Measurements from ENCODE around the gene EPAS1. TPM values are rescaled to one million over a fixed set of nuclear protein-coding genes. Genes with fewer than 3 reads are reported as not detected.

Gene EPAS1
- total and polyA plus RNA-seq, 9 of the 15 experiments (the other 6 are each of a cell fraction or from before 2014, with no cell fraction given): 0.25 to 11.2 (median 4.1) TPM

DNA sequence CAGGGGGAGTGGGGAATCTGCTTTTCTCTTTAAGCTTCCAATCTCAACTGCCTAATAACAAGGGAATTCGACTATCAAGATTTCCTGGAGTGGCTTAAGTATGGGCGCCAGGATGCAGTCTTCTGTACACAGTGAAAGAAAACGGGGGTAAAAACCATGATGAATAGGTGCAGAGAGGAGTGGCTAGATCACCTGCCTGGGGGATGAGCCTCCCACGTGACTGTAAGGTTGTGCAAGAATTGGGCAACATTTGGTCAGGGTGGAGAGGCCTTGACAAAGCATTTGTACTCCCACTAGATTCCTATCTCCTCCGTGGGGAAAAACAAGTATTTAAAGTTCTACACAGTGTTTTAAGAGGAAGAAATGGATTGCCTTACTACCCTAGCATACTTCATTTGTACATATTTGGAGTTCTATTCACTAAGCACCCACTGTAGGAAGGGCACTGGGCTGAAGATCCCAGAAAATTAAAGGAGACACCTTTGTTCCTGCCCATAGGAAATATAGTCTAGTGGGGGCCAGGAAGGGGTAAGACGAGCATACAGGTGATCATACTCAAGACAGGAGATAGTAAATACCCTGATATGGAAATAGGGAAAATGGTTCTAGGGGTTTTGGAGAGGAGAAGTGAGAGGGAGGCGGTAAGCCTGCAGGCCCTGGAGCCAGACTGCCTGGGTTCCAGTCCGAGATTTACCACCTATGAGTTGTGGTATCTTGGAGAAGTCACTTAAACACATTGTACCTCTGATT is 29.2 kb downstream of the EPAS1 start:
- Histone ChIP-seq H3K27me3 (ENCODE audit: control insufficient read depth in 2 of 2, insufficient read depth in 2 of 2, low read length in 2 of 2) (no peaks in the 10 kb centered on the region), H3K9ac (ENCODE audit: insufficient read depth in 1 of 2, low read depth in 2 of 2, low read length in 2 of 2) (no peak overlapping the region), H3K4me2 (ENCODE audit: insufficient read depth, low read length) (peak overlapping the region; percentile 28; the same call in 1 of the 2 replicates), H3K4me3 (no peak overlapping the region), H3K4me1 (replicated peaks in 1 of 2; ENCODE audit: control insufficient read depth in 2 of 2, insufficient read depth in 2 of 2, low read length in 2 of 2) (peaks cover 10 to 46% of the 10 kb centered on the region in 2 experiments), H2AFZ (ENCODE audit: low read depth, low read length) (no peak overlapping the region), H3K36me3 (ENCODE audit: control insufficient read depth, insufficient read depth, low read length) (no peaks in the 10 kb centered on the region), H4K20me1 (replicated peaks; ENCODE audit: control insufficient read depth, insufficient read depth, low read length) (no peaks in the 10 kb centered on the region), H3K9me1 (ENCODE audit: control insufficient read depth, insufficient read depth, low read length) (no peaks in the 10 kb centered on the region), H3K9me3 (replicated peaks; ENCODE audit: control insufficient read depth, insufficient read depth, low read depth, low read length) (no peaks in the 10 kb centered on the region), H3K79me2 (ENCODE audit: control insufficient read depth, insufficient read depth, low read length) (no peaks in the 10 kb centered on the region), H3K27ac (ENCODE audit: extremely low read depth, low read depth, low read length) (no peak overlapping the region)
- 30% methylated on average over 8 of the region's 8 CpGs for WGBS (ENCODE audit: insufficient coverage, low coverage, missing lambda C conversion rate)
- CTCF ChIA-PET (ENCODE audit: low intra/inter-chr PET ratio): no interaction called here
- FAIRE-seq (peak; percentile 19), ATAC-seq (peak; percentile 59), DNase-seq (ENCODE audit: extremely low read depth in 1 of 4, low spot score in 3 of 4) (peak; percentile 44 to 54 (median 50))
- in situ Hi-C loops (cut with MboI) (no loop called here), intact Hi-C loops (cut with micrococcal nuclease) (no loop called here)
- POLR2A ChIA-PET: interaction anchor here (1.1 kb wide), 1 partner anchor 11 kb away, joined by 4 read pairs; no protein-coding TSS in a partner anchor
- no TSS peak for BruUV-seq (replicated peaks)
- peak; percentile 59; the same call in 1 of the 2 replicates for TF ChIP-seq KLF16 (IDR thresholded peaks at IDR 0.05)
- TF ChIP-seq, protein P1, sequence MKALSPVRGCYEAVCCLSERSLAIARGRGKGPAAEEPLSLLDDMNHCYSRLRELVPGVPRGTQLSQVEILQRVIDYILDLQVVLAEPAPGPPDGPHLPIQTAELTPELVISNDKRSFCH (CRISPR knock-in tag; IDR thresholded peaks at IDR 0.05): no peak
- TF ChIP-seq, protein P1 (tag; IDR thresholded peaks at IDR 0.05): no peak
- TF ChIP-seq, protein P2, sequence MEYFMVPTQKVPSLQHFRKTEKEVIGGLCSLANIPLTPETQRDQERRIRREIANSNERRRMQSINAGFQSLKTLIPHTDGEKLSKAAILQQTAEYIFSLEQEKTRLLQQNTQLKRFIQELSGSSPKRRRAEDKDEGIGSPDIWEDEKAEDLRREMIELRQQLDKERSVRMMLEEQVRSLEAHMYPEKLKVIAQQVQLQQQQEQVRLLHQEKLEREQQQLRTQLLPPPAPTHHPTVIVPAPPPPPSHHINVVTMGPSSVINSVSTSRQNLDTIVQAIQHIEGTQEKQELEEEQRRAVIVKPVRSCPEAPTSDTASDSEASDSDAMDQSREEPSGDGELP (CRISPR knock-in tag; IDR thresholded peaks at IDR 0.05; ENCODE audit: borderline replicate concordance): no peak
- TF ChIP-seq ZNF316 (IDR thresholded peaks at IDR 0.05): no peak
- TF ChIP-seq, protein P3, sequence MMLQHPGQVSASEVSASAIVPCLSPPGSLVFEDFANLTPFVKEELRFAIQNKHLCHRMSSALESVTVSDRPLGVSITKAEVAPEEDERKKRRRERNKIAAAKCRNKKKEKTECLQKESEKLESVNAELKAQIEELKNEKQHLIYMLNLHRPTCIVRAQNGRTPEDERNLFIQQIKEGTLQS (IDR thresholded peaks at IDR 0.05): peak; percentile 71
- TF ChIP-seq, protein P3 (CRISPR knock-in tag; conservative IDR thresholded peaks at IDR 0.05): no peak
- TF ChIP-seq ARID1B (IDR thresholded peaks at IDR 0.05): peak; percentile 80
- TF ChIP-seq MECOM (CRISPR knock-in tag; IDR thresholded peaks at IDR 0.05): peak; percentile 59; the same call in 1 of the 2 replicates
- no peak for TF ChIP-seq ZKSCAN1 (IDR thresholded peaks at IDR 0.05; ENCODE audit: low read depth, low read length)
- TF ChIP-seq, protein P4, sequence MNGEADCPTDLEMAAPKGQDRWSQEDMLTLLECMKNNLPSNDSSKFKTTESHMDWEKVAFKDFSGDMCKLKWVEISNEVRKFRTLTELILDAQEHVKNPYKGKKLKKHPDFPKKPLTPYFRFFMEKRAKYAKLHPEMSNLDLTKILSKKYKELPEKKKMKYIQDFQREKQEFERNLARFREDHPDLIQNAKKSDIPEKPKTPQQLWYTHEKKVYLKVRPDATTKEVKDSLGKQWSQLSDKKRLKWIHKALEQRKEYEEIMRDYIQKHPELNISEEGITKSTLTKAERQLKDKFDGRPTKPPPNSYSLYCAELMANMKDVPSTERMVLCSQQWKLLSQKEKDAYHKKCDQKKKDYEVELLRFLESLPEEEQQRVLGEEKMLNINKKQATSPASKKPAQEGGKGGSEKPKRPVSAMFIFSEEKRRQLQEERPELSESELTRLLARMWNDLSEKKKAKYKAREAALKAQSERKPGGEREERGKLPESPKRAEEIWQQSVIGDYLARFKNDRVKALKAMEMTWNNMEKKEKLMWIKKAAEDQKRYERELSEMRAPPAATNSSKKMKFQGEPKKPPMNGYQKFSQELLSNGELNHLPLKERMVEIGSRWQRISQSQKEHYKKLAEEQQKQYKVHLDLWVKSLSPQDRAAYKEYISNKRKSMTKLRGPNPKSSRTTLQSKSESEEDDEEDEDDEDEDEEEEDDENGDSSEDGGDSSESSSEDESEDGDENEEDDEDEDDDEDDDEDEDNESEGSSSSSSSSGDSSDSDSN (IDR thresholded peaks at IDR 0.05; ENCODE audit: borderline replicate concordance in 1 of 2, low read depth in 2 of 2, low read length in 2 of 2): no peak
- peak; percentile 91 for TF ChIP-seq RAD51 (IDR thresholded peaks at IDR 0.05; ENCODE audit: borderline replicate concordance, low read depth)
- TF ChIP-seq ZNF75A (CRISPR knock-in tag; IDR thresholded peaks at IDR 0.05): no peak
- no peak for TF ChIP-seq RBM17 (IDR thresholded peaks at IDR 0.05; ENCODE audit: borderline replicate concordance, low read depth, low read length)
- TF ChIP-seq LEF1 (IDR thresholded peaks at IDR 0.05): peak; percentile 65; the same call in 1 of the 2 replicates
- TF ChIP-seq SMAD4 (CRISPR knock-in tag; conservative IDR thresholded peaks at IDR 0.05): no peak; the same call in 1 of the 2 replicates
- no peak for TF ChIP-seq KDM2B (CRISPR knock-in tag; IDR thresholded peaks at IDR 0.05)
- peak; percentile 44 for TF ChIP-seq CCNT2 (IDR thresholded peaks at IDR 0.05; ENCODE audit: borderline replicate concordance, extremely low read depth, insufficient read length, low read depth, low read length)
